ENCODE data around the gene TMEM212. TPM values are rescaled to one million over a fixed set of nuclear protein-coding genes. Genes with fewer than 3 reads are reported as not detected.

TMEM212 gene
- total and polyA plus RNA-seq, 2 donors = not detected

- H3K4me1 ChIP-seq (ENCODE audit: control insufficient read depth in 2 of 2, insufficient read depth in 2 of 2, low read length in 2 of 2) = no peaks in the 10 kb centered on the region
- H3K4me3 ChIP-seq (ENCODE audit: low read length in 2 of 2) = no peak overlapping the region
- DNase-seq (ENCODE audit: low read depth in 6 of 9, low spot score in 9 of 9) = no peak
- no peaks in the 10 kb centered on the region for H3K27me3 ChIP-seq (ENCODE audit: control insufficient read depth in 2 of 2, insufficient read depth in 1 of 2, low read length in 1 of 2)
- H3K36me3 ChIP-seq (ENCODE audit: control insufficient read depth in 2 of 2, insufficient read depth in 2 of 2, low read length in 1 of 2) = no peaks in the 10 kb centered on the region
- H3K9me3 ChIP-seq (ENCODE audit: control insufficient read depth in 2 of 2, insufficient read depth in 1 of 2, low read length in 1 of 2) = no peaks in the 10 kb centered on the region
- 95% methylated on average over 3 of the region's 3 CpGs for WGBS
- no peak overlapping the region for H3K27ac ChIP-seq (ENCODE audit: low read depth in 1 of 2, low read length in 1 of 2)
Measured at GRCh38 chr3:171836855-171837254, 6.3 kb upstream of the TMEM212 start.

DNA sequence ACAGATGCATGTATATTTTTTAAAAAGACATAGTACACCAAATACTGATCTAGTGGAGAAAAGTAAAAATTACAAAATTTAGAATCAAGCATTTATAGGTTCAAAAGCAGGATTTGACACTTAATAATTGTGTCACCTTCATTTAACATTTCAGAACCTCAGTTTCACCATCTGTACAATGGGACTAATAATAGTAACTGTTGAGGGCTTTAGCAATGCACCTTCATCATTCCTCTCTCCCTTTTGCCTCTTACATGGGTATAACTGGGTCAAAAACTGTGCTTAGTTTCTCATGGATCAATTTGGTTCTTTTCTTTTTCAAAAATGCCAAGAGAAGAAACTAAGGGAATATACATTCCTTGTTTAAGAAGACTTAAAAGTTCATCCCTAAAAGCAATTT, 5.5 kb upstream of the TMEM212 start:
- Histone ChIP-seq H3K4me1 (ENCODE audit: control insufficient read depth in 2 of 2, insufficient read depth in 2 of 2, low read length in 2 of 2) (no peaks in the 10 kb centered on the region), H3K9me3 (ENCODE audit: control insufficient read depth in 2 of 2, insufficient read depth in 1 of 2, low read length in 1 of 2) (no peaks in the 10 kb centered on the region), H3K36me3 (ENCODE audit: control insufficient read depth in 2 of 2, insufficient read depth in 2 of 2, low read length in 1 of 2) (no peaks in the 10 kb centered on the region), H3K4me3 (ENCODE audit: low read length in 2 of 2) (no peak overlapping the region), H3K27me3 (ENCODE audit: control insufficient read depth in 2 of 2, insufficient read depth in 1 of 2, low read length in 1 of 2) (no peaks in the 10 kb centered on the region), H3K27ac (ENCODE audit: low read depth in 1 of 2, low read length in 1 of 2) (no peak overlapping the region)
- DNase-seq (ENCODE audit: low read depth in 6 of 9, low spot score in 9 of 9) = no peak

DNA sequence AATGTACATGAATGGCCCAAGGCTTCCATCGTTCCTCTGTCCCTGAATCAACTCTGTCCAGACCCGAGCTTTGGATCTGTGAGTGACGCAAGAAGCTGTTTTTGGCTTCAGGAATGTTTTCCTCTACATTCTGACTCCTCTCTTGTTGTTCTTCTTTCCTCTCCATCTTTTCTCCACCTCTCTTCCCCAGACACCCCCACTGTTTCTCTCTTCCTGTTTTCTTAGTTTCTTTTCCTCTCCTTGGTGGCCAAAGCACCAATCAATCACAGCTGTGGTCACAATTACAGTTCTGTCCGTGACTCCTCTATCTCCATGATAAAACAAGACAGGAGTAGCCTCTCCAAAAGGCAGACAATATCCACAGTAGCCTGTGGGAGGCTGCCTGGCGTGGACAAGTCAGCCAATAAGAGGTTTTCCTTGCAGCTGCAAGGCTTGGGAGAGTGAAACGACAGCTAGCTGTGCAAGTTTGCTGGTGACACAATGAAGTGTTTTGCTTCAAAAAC, 4.9 kb upstream of the TMEM212 start:
- Histone ChIP-seq H3K36me3 (ENCODE audit: control insufficient read depth in 2 of 2, insufficient read depth in 2 of 2, low read length in 1 of 2) (no peaks in the 10 kb centered on the region), H3K4me1 (ENCODE audit: control insufficient read depth in 2 of 2, insufficient read depth in 2 of 2, low read length in 2 of 2) (no peaks in the 10 kb centered on the region), H3K4me3 (ENCODE audit: low read length in 2 of 2) (no peak overlapping the region), H3K27ac (ENCODE audit: low read depth in 1 of 2, low read length in 1 of 2) (no peak overlapping the region), H3K27me3 (ENCODE audit: control insufficient read depth in 2 of 2, insufficient read depth in 1 of 2, low read length in 1 of 2) (no peaks in the 10 kb centered on the region), H3K9me3 (ENCODE audit: control insufficient read depth in 2 of 2, insufficient read depth in 1 of 2, low read length in 1 of 2) (no peaks in the 10 kb centered on the region)
- 81% methylated on average over 6 of the region's 6 CpGs for WGBS
- DNase-seq (ENCODE audit: low read depth in 6 of 9, low spot score in 9 of 9) = no peak

DNA sequence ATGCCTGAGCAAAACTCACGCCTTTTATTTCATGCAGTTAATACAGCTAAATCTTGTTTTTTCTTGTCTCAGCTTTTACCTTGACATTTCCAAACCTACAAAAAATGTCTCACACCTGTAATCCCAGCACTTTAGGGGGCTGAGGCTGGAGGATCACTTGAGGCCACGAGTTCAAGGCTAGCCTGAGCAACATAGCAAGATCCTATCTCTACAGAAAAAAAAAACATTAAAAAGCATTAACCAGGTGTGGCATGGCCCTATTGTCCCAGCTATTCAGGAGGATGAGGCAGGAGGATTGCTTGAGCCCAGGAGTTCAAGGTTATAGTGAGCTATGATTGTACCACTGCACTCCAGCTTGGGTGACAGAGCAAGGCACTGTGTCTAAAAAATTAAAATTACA, 3.9 kb upstream of the TMEM212 start:
- H3K27me3 ChIP-seq (ENCODE audit: control insufficient read depth in 2 of 2, insufficient read depth in 1 of 2, low read length in 1 of 2) = no peaks in the 10 kb centered on the region
- H3K4me1 ChIP-seq (ENCODE audit: control insufficient read depth in 2 of 2, insufficient read depth in 2 of 2, low read length in 2 of 2) = no peaks in the 10 kb centered on the region
- no peak for DNase-seq (ENCODE audit: low read depth in 6 of 9, low spot score in 9 of 9)
- no peaks in the 10 kb centered on the region for H3K9me3 ChIP-seq (ENCODE audit: control insufficient read depth in 2 of 2, insufficient read depth in 1 of 2, low read length in 1 of 2)
- no peaks in the 10 kb centered on the region for H3K36me3 ChIP-seq (ENCODE audit: control insufficient read depth in 2 of 2, insufficient read depth in 2 of 2, low read length in 1 of 2)
- H3K4me3 ChIP-seq (ENCODE audit: low read length in 2 of 2) = no peak overlapping the region
- H3K27ac ChIP-seq (ENCODE audit: low read depth in 1 of 2, low read length in 1 of 2) = no peak overlapping the region
- WGBS = 94% methylated on average over 2 of the region's 2 CpGs

GRCh38 chr3:171840445-171840810, 2.7 kb upstream of the TMEM212 start:
- DNase-seq (ENCODE audit: low read depth in 6 of 9, low spot score in 9 of 9) = no peak
- Histone ChIP-seq H3K4me3 (ENCODE audit: low read length in 2 of 2) (no peak overlapping the region), H3K27me3 (ENCODE audit: control insufficient read depth in 2 of 2, insufficient read depth in 1 of 2, low read length in 1 of 2) (no peaks in the 10 kb centered on the region), H3K4me1 (ENCODE audit: control insufficient read depth in 2 of 2, insufficient read depth in 2 of 2, low read length in 2 of 2) (no peaks in the 10 kb centered on the region), H3K36me3 (ENCODE audit: control insufficient read depth in 2 of 2, insufficient read depth in 2 of 2, low read length in 1 of 2) (no peaks in the 10 kb centered on the region), H3K27ac (ENCODE audit: low read depth in 1 of 2, low read length in 1 of 2) (no peak overlapping the region), H3K9me3 (ENCODE audit: control insufficient read depth in 2 of 2, insufficient read depth in 1 of 2, low read length in 1 of 2) (no peaks in the 10 kb centered on the region)
- WGBS = 93% methylated on average over 2 of the region's 2 CpGs

GRCh38 chr3:171840811-171841619, 2.1 kb upstream of the TMEM212 start:
- no peaks in the 10 kb centered on the region for H3K36me3 ChIP-seq (ENCODE audit: control insufficient read depth in 2 of 2, insufficient read depth in 2 of 2, low read length in 1 of 2)
- 86% methylated on average over 6 of the region's 6 CpGs for WGBS
- H3K4me1 ChIP-seq (ENCODE audit: control insufficient read depth in 2 of 2, insufficient read depth in 2 of 2, low read length in 2 of 2) = no peaks in the 10 kb centered on the region
- DNase-seq (ENCODE audit: low read depth in 6 of 9, low spot score in 9 of 9) = no peak
- H3K4me3 ChIP-seq (ENCODE audit: low read length in 2 of 2) = no peak overlapping the region
- no peak overlapping the region for H3K27ac ChIP-seq (ENCODE audit: low read depth in 1 of 2, low read length in 1 of 2)
- no peaks in the 10 kb centered on the region for H3K9me3 ChIP-seq (ENCODE audit: control insufficient read depth in 2 of 2, insufficient read depth in 1 of 2, low read length in 1 of 2)
- no peaks in the 10 kb centered on the region for H3K27me3 ChIP-seq (ENCODE audit: control insufficient read depth in 2 of 2, insufficient read depth in 1 of 2, low read length in 1 of 2)

DNA sequence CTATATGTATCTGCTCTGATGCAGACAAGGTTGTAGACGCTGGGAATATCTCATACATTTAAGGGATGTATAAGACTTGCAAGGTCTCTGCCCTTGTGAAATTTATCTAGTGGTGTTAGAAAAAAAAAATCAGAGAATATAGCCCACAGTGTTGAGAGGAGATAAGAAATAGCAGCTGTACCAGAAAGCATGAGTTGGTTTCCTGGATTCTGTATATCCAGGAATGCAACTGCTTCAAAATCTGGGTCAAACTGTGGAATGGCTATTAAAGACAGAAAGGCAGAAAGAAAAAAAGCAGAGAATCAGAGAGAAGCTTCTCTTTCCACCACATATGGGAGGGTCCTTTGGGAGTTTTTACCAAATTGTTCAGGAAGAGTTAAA, 1.5 kb upstream of the TMEM212 start:
- Histone ChIP-seq H3K4me1 (ENCODE audit: control insufficient read depth in 2 of 2, insufficient read depth in 2 of 2, low read length in 2 of 2) (no peaks in the 10 kb centered on the region), H3K36me3 (ENCODE audit: control insufficient read depth in 2 of 2, insufficient read depth in 2 of 2, low read length in 1 of 2) (no peaks in the 10 kb centered on the region), H3K9me3 (ENCODE audit: control insufficient read depth in 2 of 2, insufficient read depth in 1 of 2, low read length in 1 of 2) (no peaks in the 10 kb centered on the region), H3K27ac (ENCODE audit: low read depth in 1 of 2, low read length in 1 of 2) (no peak overlapping the region), H3K27me3 (ENCODE audit: control insufficient read depth in 2 of 2, insufficient read depth in 1 of 2, low read length in 1 of 2) (no peaks in the 10 kb centered on the region), H3K4me3 (ENCODE audit: low read length in 2 of 2) (no peak overlapping the region)
- WGBS = 93% methylated on average over 1 of the region's 1 CpG
- DNase-seq (ENCODE audit: low read depth in 6 of 9, low spot score in 9 of 9) = no peak

- Histone ChIP-seq H3K4me3 (ENCODE audit: low read length in 2 of 2) (no peak overlapping the region), H3K27me3 (ENCODE audit: control insufficient read depth in 2 of 2, insufficient read depth in 1 of 2, low read length in 1 of 2) (no peaks in the 10 kb centered on the region), H3K9me3 (ENCODE audit: control insufficient read depth in 2 of 2, insufficient read depth in 1 of 2, low read length in 1 of 2) (no peaks in the 10 kb centered on the region), H3K4me1 (ENCODE audit: control insufficient read depth in 2 of 2, insufficient read depth in 2 of 2, low read length in 2 of 2) (no peaks in the 10 kb centered on the region), H3K36me3 (ENCODE audit: control insufficient read depth in 2 of 2, insufficient read depth in 2 of 2, low read length in 1 of 2) (no peaks in the 10 kb centered on the region), H3K27ac (ENCODE audit: low read depth in 1 of 2, low read length in 1 of 2) (no peak overlapping the region)
- 91% methylated on average over 2 of the region's 2 CpGs for WGBS
- DNase-seq (ENCODE audit: low read depth in 6 of 9, low spot score in 9 of 9) = no peak
Measured at GRCh38 chr3:171844873-171845272, 1.7 kb downstream of the TMEM212 start.

DNA sequence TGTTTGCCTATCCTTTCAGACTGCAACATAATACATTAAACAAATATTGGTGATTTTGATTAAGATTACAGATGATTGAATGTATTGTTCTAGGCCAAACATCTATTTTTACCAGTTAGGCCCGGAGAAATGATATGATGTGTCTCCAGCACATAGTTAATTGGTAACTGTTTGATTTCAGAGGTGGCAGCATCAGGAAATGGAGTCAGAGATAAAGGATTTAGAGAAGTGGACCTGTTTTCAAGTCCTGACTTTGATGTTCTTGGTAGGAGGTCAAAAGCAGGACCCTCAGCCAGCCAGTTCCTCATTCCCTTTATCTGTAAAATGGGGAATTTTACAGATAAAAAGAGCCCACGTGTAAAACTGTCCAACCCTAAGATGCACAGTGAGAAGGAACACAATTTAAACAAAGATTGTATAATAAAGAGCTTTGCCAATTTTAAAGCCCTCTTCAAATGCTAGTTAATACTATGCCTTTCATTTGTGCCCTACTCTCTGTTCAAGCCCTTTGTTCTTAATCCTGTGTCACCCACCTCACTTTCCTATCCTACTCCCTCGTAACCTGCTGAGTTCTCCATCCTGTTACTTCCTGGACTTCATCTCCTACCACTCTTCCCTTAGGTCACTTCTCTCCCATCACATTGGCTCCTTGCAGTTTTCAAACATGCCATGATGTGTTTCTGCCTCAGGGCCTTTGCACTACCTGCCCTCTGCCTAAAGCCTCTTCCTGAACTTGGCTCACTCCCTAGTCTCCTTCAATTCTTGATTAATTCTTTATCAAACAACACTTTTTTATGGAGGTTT, 2.5 kb downstream of the TMEM212 start:
- no peak for DNase-seq (ENCODE audit: low read depth in 6 of 9, low spot score in 9 of 9)
- Histone ChIP-seq H3K27ac (ENCODE audit: low read depth in 1 of 2, low read length in 1 of 2) (no peak overlapping the region), H3K36me3 (ENCODE audit: control insufficient read depth in 2 of 2, insufficient read depth in 2 of 2, low read length in 1 of 2) (no peaks in the 10 kb centered on the region), H3K27me3 (ENCODE audit: control insufficient read depth in 2 of 2, insufficient read depth in 1 of 2, low read length in 1 of 2) (no peaks in the 10 kb centered on the region), H3K4me1 (ENCODE audit: control insufficient read depth in 2 of 2, insufficient read depth in 2 of 2, low read length in 2 of 2) (no peaks in the 10 kb centered on the region), H3K4me3 (ENCODE audit: low read length in 2 of 2) (no peak overlapping the region), H3K9me3 (ENCODE audit: control insufficient read depth in 2 of 2, insufficient read depth in 1 of 2, low read length in 1 of 2) (no peaks in the 10 kb centered on the region)
- WGBS = 96% methylated on average over 3 of the region's 3 CpGs
